Stimulated activated naive CD8-positive, alpha-beta T cell treated with anti-CD3 and anti-CD28 coated beads, Interleukin-15, Interleukin-2, amounts not matched to agents 100 ng/mL and 50 ng/mL, for 24 hours (primary cell): ENCODE measurements around the gene CCR7.
A peak's percentile ranks its signal among the peaks of the same experiment; 100 is the strongest.

Source experiments
- H3K27ac Mint-ChIP-seq: one replicate; pipeline ENCODE4 v1.8.0; 2021; ENCODE audit warnings: mild to moderate bottlenecking, mixed read lengths
- H3K27me3 Mint-ChIP-seq: one replicate; pipeline ENCODE4 v1.8.0; 2021; ENCODE audit warnings: mixed read lengths
- H3K36me3 Mint-ChIP-seq: one replicate; pipeline ENCODE4 v1.8.0; 2021; ENCODE audit warnings: low read depth, mixed read lengths
- H3K4me1 Mint-ChIP-seq: one replicate; pipeline ENCODE4 v1.8.0; 2021; ENCODE audit warnings: low read depth, mixed read lengths
- H3K4me3 Mint-ChIP-seq: one replicate; pipeline ENCODE4 v1.8.0; 2021; ENCODE audit warnings: mild to moderate bottlenecking, mixed read lengths
- H3K9me3 Mint-ChIP-seq: one replicate; pipeline ENCODE4 v1.8.0; 2021; ENCODE audit warnings: mixed read lengths

The CCR7 gene

DNA sequence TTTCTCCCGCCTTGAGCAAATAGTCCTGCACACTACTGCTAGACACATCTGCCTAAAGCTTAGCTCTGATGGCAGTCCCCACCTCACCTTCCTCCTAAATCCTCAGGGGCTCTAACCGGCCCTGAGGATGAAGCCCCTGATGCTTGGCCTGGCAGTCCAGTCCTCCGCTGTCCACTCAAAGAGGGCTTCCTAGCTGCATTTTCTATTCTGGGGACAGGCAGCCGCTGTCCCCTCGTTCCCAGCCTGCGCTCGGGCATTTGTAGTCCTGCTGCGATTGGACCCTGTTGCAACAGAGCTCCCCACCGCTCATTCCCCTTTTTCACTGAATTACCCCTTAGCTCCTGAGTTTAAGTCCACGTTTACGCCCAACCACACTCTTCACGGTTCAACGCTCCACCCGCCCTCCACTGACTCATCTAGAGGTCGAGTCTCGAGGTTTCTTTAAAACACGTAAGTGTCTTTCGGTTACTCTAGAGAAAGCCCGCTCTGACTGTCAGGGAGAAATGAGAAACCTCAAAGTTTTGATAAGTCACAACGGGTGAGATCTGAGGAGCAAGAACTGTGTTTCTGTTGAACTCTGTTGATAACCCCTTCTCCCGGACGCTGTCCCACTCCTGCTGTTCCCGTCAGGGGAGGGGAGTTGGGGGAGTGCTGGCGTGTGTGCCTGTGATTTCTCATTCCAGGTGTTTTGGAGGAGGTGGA lies 4.5 kb downstream of the CCR7 start:
- Mint-ChIP-seq H3K27ac (peak overlapping the region; percentile 100), H3K4me3 (peak overlapping the region; percentile 93), H3K27me3 (no peaks in the 10 kb centered on the region), H3K4me1 (peaks cover 93% of the 10 kb centered on the region), H3K36me3 (peaks cover 92% of the 10 kb centered on the region), H3K9me3 (no peaks in the 10 kb centered on the region)

DNA sequence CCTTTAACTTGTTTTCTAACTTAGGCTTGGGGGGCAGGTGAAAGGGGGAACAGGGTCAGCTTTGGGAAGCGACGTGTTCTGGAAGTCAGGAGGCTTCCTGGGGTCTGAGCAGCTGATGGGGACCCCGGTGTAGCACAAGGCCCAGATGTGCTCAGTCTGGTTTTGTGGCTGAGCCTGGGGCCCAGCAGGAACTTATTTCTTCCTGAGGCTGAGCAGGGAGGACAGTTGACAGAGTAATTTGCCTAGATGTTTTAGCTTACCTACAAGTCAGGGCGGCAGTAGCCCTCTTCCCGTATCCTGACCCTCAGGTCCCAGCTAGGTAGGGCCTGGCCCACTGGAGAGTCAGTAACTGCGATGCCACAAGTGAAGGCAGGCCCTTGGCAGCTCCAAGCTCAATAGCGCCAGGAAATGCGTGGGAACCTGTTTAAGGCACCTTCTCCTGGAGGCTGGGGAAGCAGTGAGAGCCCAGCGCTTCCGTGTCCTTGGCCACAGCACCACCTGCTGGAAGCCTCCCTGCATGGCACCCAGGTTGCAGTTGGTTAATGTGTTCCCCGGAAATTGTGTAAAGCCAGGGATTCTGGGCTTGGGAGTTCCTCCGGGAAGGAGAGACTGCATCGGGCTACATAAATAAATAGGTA lies 5.2 kb downstream of the CCR7 start:
- Mint-ChIP-seq H3K4me3 (peak overlapping the region; percentile 93), H3K9me3 (no peaks in the 10 kb centered on the region), H3K4me1 (peaks cover 93% of the 10 kb centered on the region), H3K27ac (peak overlapping the region; percentile 100), H3K36me3 (peaks cover 96% of the 10 kb centered on the region), H3K27me3 (no peaks in the 10 kb centered on the region)

- H3K4me1 Mint-ChIP-seq = peaks cover 94% of the 10 kb centered on the region
- peaks cover 96% of the 10 kb centered on the region for H3K36me3 Mint-ChIP-seq
- H3K27me3 Mint-ChIP-seq = no peaks in the 10 kb centered on the region
- peak overlapping the region; percentile 93 for H3K4me3 Mint-ChIP-seq
- peak overlapping the region; percentile 100 for H3K27ac Mint-ChIP-seq
- no peaks in the 10 kb centered on the region for H3K9me3 Mint-ChIP-seq
Observed at GRCh38 chr17:40559564-40559916, 5.7 kb downstream of the CCR7 start.

DNA sequence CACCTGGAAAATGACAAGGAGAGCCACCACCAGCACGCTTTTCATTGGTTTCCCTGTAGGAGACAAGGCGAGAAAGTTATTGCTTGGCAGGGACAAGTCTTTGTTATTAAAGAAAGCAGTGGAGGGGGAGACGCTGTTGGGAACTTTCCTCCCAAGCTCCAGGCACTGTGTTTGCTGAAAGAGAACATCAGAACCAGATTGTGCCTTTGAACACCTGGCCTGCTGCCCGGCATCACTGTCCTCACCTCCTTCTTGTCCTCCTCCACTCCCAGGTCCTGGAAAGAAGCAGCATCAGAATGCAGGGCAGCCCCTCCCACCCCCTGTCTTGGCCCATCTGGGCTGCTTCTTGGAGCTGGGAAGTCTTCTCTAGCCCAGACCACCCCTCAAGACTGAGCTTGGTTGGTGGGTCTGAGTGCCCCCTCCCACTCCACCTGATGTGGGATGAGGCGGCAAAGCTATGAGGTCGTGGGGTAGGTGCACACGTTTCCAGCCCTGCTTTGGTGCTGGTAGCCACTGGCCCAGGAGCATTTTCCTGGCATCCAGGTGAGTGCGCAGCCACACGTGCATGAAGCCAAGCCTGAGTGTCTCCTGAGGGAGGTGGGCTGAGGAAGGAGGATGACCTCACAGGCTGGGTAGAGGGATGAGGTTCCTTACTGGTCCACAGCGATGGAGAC lies 6.2 kb downstream of the CCR7 start:
- Mint-ChIP-seq H3K27me3 (no peaks in the 10 kb centered on the region), H3K4me3 (peak overlapping the region; percentile 93), H3K9me3 (no peaks in the 10 kb centered on the region), H3K4me1 (peaks cover 97% of the 10 kb centered on the region), H3K27ac (peak overlapping the region; percentile 100), H3K36me3 (peaks cover 96% of the 10 kb centered on the region)

DNA sequence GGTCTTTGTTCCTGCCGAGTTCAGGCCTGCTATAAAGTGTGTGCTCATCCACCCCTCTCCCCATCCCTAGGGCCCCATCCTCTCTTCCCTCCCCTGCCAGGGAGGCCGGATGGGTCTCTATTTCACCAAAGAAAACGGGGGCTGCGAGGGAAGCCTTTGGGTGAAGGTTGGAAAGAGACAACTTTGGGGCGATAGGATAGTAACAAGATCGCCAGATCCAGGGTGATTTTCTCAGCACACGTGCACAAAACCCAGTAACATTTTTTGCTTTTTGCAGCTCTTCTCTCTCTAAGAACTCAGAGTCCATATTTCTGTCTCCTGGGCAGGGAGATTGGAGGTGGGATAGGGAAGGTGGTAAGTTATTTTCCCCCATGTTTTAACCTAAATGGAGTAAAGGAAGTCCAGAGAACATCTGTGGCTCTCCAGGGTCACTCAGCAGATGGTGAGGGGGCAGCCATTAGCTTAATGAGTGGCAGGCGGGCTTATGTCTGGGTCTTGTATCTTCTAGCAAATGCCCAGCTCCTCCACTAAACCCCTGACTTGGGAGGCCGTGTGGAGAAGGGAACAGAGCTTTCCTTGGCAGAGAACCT lies 6.9 kb downstream of the CCR7 start:
- Mint-ChIP-seq H3K9me3 (no peaks in the 10 kb centered on the region), H3K4me1 (peaks cover 97% of the 10 kb centered on the region)

GRCh38 chr17:40557531-40558299 lies 7.6 kb downstream of the CCR7 start:
- Mint-ChIP-seq H3K4me1 (peaks cover 97% of the 10 kb centered on the region), H3K27me3 (no peaks in the 10 kb centered on the region), H3K4me3 (peak overlapping the region; percentile 93), H3K27ac (peak overlapping the region; percentile 73), H3K36me3 (peaks cover 96% of the 10 kb centered on the region), H3K9me3 (no peaks in the 10 kb centered on the region)

More for the DNA sequence above, 6.9 kb downstream of the CCR7 start:
- peak overlapping the region; percentile 73 for H3K27ac Mint-ChIP-seq
- peak overlapping the region; percentile 93 for H3K4me3 Mint-ChIP-seq
- peaks cover 96% of the 10 kb centered on the region for H3K36me3 Mint-ChIP-seq
- H3K27me3 Mint-ChIP-seq = no peaks in the 10 kb centered on the region

DNA sequence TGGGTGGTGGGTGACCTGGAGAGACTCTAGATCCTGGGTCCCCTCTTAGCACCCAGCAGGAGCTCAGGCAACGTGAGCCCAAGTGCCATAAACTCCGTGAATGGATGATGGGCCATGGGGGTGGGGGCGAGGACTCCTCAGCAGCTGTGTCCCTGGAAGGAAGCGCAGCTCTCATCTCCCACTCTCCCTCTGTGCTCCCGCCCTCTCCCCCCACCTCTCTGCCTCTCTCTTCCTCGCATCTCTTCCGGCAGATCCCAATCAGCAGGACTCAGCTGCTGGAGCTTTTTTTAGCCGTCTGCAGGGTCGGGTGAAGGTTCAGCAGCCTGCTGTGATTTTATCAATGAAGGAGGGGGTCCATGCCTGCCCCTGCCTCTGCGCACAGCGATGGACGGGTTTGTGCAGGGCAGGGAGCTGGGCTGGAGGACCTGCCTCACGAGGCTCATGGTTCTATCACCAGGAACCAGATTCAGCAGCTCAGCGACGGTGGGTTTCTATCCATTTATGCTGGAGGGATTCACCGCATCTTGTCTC lies 8.3 kb downstream of the CCR7 start:
- Mint-ChIP-seq H3K4me3 (peak overlapping the region; percentile 30), H3K9me3 (no peaks in the 10 kb centered on the region), H3K27ac (peak overlapping the region; percentile 52), H3K27me3 (no peaks in the 10 kb centered on the region), H3K36me3 (peaks cover 96% of the 10 kb centered on the region), H3K4me1 (peaks cover 99% of the 10 kb centered on the region)

DNA sequence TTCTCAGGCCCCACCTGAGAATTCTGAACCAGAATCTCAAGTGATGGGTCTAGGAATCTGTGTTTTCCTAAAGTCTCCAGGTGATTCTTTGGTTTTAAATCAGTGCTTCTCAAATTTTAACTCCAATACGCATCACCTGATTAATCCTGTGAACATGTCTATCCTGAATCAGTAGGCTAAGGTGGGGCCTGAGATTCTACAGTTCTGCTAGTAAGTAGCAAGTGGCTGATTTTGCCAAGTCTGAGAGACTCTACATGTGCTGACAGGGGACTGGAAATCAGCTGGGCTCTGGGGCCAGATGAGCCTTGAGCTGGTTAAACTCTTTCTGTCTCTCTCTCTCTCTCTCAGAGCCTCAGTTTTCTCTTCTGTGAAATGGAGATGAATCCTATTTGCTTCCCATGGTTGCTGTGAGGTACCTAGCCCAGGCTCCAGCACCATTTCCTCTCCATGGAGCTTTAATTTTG lies 9.0 kb downstream of the CCR7 start:
- H3K9me3 Mint-ChIP-seq = no peaks in the 10 kb centered on the region
- no peak overlapping the region for H3K4me3 Mint-ChIP-seq
- H3K27me3 Mint-ChIP-seq = no peaks in the 10 kb centered on the region
- H3K36me3 Mint-ChIP-seq = peaks cover 90% of the 10 kb centered on the region
- H3K4me1 Mint-ChIP-seq = peaks cover 98% of the 10 kb centered on the region
- peak overlapping the region; percentile 87 for H3K27ac Mint-ChIP-seq

GRCh38 chr17:40555296-40556190 lies 9.7 kb downstream of the CCR7 start:
- peak overlapping the region; percentile 30 for H3K4me3 Mint-ChIP-seq
- H3K36me3 Mint-ChIP-seq = peaks cover 84% of the 10 kb centered on the region
- H3K27ac Mint-ChIP-seq = peak overlapping the region; percentile 87

DNA sequence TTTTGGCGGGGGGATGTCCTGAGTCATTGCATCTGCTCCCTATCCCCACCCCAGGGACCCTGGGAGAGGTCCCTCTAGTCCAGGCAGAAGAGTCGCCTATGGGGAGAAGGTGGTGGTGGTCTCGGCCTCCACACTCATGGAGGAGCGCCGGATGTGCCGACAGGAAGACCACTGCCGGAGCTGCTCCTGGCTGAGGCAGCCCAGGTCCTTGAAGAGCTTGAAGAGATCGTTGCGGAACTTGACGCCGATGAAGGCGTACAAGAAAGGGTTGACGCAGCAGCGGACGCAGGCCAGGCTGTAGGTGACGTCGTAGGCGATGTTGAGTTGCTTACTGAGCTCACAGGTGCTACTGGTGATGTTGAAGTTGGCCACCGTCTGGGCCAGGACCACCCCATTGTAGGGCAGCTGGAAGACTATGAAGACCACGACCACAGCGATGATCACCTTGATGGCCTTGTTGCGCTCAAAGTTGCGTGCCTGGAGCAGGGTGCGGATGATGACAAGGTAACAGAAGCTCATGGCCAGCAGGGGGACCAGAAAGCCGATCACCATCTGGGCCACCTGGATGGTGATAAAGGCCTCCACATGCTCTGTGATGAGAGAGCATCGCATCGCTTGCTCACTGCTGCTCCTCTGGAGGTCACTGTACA lies 10.5 kb downstream of the CCR7 start:
- peaks cover 76% of the 10 kb centered on the region for H3K36me3 Mint-ChIP-seq
- H3K9me3 Mint-ChIP-seq = no peaks in the 10 kb centered on the region

More at GRCh38 chr17:40555296-40556190, 9.7 kb downstream of the CCR7 start:
- peaks cover 98% of the 10 kb centered on the region for H3K4me1 Mint-ChIP-seq
- no peaks in the 10 kb centered on the region for H3K27me3 Mint-ChIP-seq
- H3K9me3 Mint-ChIP-seq = no peaks in the 10 kb centered on the region

DNA sequence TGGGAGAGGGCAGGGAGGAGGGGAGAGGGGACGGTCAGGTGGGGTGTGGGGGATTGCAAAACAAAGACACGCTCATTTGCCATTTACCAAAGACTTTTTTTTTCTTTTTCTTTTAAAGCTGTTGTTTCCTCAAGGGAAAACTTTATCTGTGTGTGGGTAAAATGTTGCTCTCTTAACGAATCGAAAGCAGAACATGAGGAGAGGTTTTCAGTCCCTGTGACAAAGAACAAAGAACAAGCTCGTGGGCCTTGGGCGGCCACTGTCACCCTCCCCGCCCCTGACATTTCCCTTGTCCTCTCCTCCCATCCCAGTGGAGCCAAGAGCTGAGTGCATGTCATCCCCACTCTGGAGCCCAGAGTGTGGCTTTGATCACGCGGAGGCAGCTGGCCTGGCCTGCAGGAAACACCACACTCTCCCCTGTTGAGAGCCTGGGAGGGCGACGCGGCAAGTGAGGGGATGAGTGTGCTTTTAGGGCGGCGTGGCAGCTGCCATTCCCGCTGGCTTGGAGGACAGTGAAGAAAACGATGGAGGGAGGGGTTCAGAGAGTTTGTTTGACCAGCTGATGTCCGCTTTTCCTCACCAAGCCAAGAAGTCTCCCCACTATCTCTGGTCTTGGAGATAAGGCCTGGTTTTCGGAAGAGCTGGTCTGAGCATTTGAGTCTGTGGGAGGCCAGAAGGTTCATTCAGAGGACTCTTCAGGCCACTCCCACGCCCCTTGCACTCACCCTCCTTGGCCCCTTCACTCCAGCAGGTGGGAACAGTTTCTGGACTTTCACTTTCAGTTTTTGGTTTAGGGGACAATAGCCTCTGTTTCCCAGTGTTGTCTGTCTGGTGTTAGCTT lies 11.4 kb downstream of the CCR7 start:
- Mint-ChIP-seq H3K27me3 (no peaks in the 10 kb centered on the region), H3K9me3 (no peaks in the 10 kb centered on the region), H3K4me1 (peaks cover 98% of the 10 kb centered on the region), H3K36me3 (peaks cover 67% of the 10 kb centered on the region), H3K27ac (peak overlapping the region; percentile 87), H3K4me3 (peak overlapping the region; percentile 71)

More for the DNA sequence above, 10.5 kb downstream of the CCR7 start:
- peak overlapping the region; percentile 71 for H3K4me3 Mint-ChIP-seq
- H3K27ac Mint-ChIP-seq = peak overlapping the region; percentile 87
- no peaks in the 10 kb centered on the region for H3K27me3 Mint-ChIP-seq
- H3K4me1 Mint-ChIP-seq = peaks cover 98% of the 10 kb centered on the region
